Measurements from ENCODE around the gene SPOPL.

Gene SPOPL

GRCh38 chr2:138548796-138549195 lies 47.2 kb downstream of the SPOPL start:
- H3K27me3 ChIP-seq = no peaks in the 10 kb centered on the region
- H3K27ac ChIP-seq = no peak overlapping the region
- no peaks in the 10 kb centered on the region for H3K9me3 ChIP-seq
- no peaks in the 10 kb centered on the region for H3K4me1 ChIP-seq (ENCODE audit: control insufficient read depth in 1 of 2, insufficient read depth in 1 of 2, low read depth in 1 of 2, low read length in 1 of 2)
- H3K4me3 ChIP-seq (ENCODE audit: low read depth in 1 of 2, low read length in 1 of 2) = no peak overlapping the region
- TF ChIP-seq CTCF (IDR thresholded peaks at IDR 0.05) = no peak
- H3K36me3 ChIP-seq = peaks cover 43% of the 10 kb centered on the region

GRCh38 chr2:138550172-138550571 lies 48.6 kb downstream of the SPOPL start:
- peaks cover 49% of the 10 kb centered on the region for H3K36me3 ChIP-seq
- no peaks in the 10 kb centered on the region for H3K4me1 ChIP-seq (ENCODE audit: control insufficient read depth in 1 of 2, insufficient read depth in 1 of 2, low read depth in 1 of 2, low read length in 1 of 2)
- H3K27me3 ChIP-seq = no peaks in the 10 kb centered on the region
- H3K4me3 ChIP-seq (ENCODE audit: low read depth in 1 of 2, low read length in 1 of 2) = no peak overlapping the region
- no peak for TF ChIP-seq CTCF (IDR thresholded peaks at IDR 0.05)
- no peak overlapping the region for H3K27ac ChIP-seq
- no peaks in the 10 kb centered on the region for H3K9me3 ChIP-seq

DNA sequence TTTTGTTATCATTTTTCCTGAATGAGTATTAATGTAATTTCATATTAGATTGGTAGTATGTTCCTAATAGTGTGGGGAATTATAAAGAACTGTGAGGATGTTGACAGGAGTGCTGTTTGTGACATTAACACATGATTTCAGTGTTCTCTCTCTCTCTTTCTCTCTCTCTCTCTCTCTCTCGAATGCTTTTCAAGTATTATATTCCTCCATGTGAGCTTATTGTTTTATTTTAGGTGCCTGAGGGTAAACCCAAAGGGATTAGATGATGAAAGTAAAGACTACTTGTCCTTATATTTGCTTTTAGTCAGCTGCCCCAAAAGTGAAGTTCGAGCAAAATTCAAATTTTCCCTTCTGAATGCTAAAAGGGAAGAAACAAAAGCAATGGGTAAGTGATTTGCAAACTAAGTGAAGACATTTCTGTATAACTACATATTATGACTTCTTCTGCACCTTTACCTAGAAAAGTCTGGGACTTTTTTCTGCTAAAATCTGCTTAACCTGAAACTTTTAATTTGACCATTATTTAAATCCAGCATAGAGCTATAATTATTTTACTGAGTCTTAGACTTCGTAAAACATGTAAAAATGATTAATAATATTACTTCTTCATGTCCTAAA lies 49.2 kb downstream of the SPOPL start:
- Histone ChIP-seq H3K36me3 (peaks cover 55% of the 10 kb centered on the region), H3K4me1 (ENCODE audit: control insufficient read depth in 1 of 2, insufficient read depth in 1 of 2, low read depth in 1 of 2, low read length in 1 of 2) (no peaks in the 10 kb centered on the region)
- TF ChIP-seq CTCF (IDR thresholded peaks at IDR 0.05) = no peak

GRCh38 chr2:138554123-138554522 lies 52.6 kb downstream of the SPOPL start:
- Histone ChIP-seq H3K27ac (no peak overlapping the region), H3K36me3 (peaks cover 76% of the 10 kb centered on the region), H3K4me1 (ENCODE audit: control insufficient read depth in 1 of 2, insufficient read depth in 1 of 2, low read depth in 1 of 2, low read length in 1 of 2) (no peaks in the 10 kb centered on the region), H3K4me3 (ENCODE audit: low read depth in 1 of 2, low read length in 1 of 2) (no peak overlapping the region), H3K27me3 (no peaks in the 10 kb centered on the region), H3K9me3 (no peaks in the 10 kb centered on the region)
- TF ChIP-seq CTCF (IDR thresholded peaks at IDR 0.05) = no peak

More for the DNA sequence above, 49.2 kb downstream of the SPOPL start:
- Histone ChIP-seq H3K9me3 (no peaks in the 10 kb centered on the region), H3K27me3 (no peaks in the 10 kb centered on the region), H3K27ac (no peak overlapping the region), H3K4me3 (ENCODE audit: low read depth in 1 of 2, low read length in 1 of 2) (no peak overlapping the region)

DNA sequence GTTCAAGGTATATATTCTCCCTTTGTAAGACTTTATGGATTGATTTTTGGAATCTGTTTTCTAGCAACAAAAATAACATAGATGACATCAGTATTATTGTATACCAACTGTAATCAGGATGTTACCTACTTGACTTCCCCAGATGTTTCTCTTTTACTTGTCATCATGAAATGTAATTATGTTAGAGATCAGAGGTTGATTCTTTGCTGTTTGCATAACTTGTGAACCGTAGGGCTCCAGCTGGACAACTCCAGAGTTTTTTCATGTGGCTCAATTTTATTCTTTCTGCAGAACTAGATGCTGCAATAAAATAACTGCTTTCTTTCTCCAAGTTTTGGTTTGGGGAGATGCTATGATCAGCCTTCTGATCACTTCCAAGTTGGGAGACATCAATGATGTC lies 58.1 kb downstream of the SPOPL start:
- TF ChIP-seq CTCF (IDR thresholded peaks at IDR 0.05) = no peak
- Histone ChIP-seq H3K4me3 (ENCODE audit: low read depth in 1 of 2, low read length in 1 of 2) (no peak overlapping the region), H3K4me1 (ENCODE audit: control insufficient read depth in 1 of 2, insufficient read depth in 1 of 2, low read depth in 1 of 2, low read length in 1 of 2) (no peaks in the 10 kb centered on the region), H3K27ac (no peak overlapping the region), H3K36me3 (peaks cover 83% of the 10 kb centered on the region), H3K9me3 (no peaks in the 10 kb centered on the region), H3K27me3 (no peaks in the 10 kb centered on the region)
